CD4-positive, CD25-positive, alpha-beta regulatory T cell (primary cell): ENCODE measurements around the gene MRPL55. TPM values are rescaled to one million over a fixed set of nuclear protein-coding genes. Genes with fewer than 3 reads are reported as not detected.

Experiments
- ATAC-seq, 2 donors: fragments of 150-1000 bp; cut with Tn5 transposase; one replicate each; pipeline ENCODE4 v1.10.0; 2021; ENCODE audit warnings: low read depth in 2 of 2, moderate number of reproducible peaks in 2 of 2, moderate library complexity in 1 of 2
- DNase-seq, 3 donors: peaks; one replicate each; pipeline versions ENCODE4 v3.0.0 to v3.0.0-alpha.2; 2012 to 2022; ENCODE audit warnings: mixed read lengths in 1 of 3
- H3K27ac ChIP-seq: one replicate; pipeline ENCODE4 v1.7.0; 2013; ENCODE audit warnings: mild to moderate bottlenecking, low read length; ENCODE audit not compliant: insufficient read depth, poor library complexity, severe bottlenecking
- H3K27me3 ChIP-seq: one replicate; pipeline ENCODE4 v1.7.0; 2013; ENCODE audit warnings: low read length; ENCODE audit not compliant: control insufficient read depth, insufficient read depth
- H3K36me3 ChIP-seq: one replicate; pipeline ENCODE4 v1.7.0; 2013; ENCODE audit warnings: mild to moderate bottlenecking, low read length, moderate library complexity; ENCODE audit not compliant: control insufficient read depth, insufficient read depth
- H3K4me1 ChIP-seq: 2 replicates; pipeline ENCODE4 v1.7.0; 2013; ENCODE audit warnings: mild to moderate bottlenecking, low read length; ENCODE audit not compliant: insufficient read depth, control insufficient read depth, poor library complexity, severe bottlenecking
- H3K4me3 ChIP-seq: one replicate; pipeline ENCODE4 v1.7.0; 2013; ENCODE audit warnings: low read depth, mild to moderate bottlenecking, low read length, moderate library complexity
- H3K9me3 ChIP-seq, 2 experiments: 1 replicate in 1 of 2; 2 replicates in 1 of 2; pipeline ENCODE4 v1.7.0; 2013; ENCODE audit warnings: low read length in 2 of 2, mild to moderate bottlenecking in 1 of 2, moderate library complexity in 1 of 2; ENCODE audit not compliant: control insufficient read depth in 2 of 2
- H3K27ac Mint-ChIP-seq, 3 donors: one replicate each; pipeline ENCODE4 v1.8.0; 2020 to 2022; ENCODE audit warnings: mild to moderate bottlenecking in 3 of 3, mixed read lengths in 3 of 3, moderate library complexity in 2 of 3
- H3K27me3 Mint-ChIP-seq: one replicate; pipeline ENCODE4 v1.8.0; 2022; ENCODE audit warnings: mild to moderate bottlenecking, mixed read lengths
- H3K36me3 Mint-ChIP-seq: one replicate; pipeline ENCODE4 v1.8.0; 2020; ENCODE audit warnings: mixed read lengths
- H3K4me1 Mint-ChIP-seq, 4 donors: one replicate each; pipeline ENCODE4 v1.8.0; 2020 to 2022; ENCODE audit warnings: mixed read lengths in 4 of 4, mild to moderate bottlenecking in 1 of 4
- H3K4me3 Mint-ChIP-seq, 4 donors: one replicate each; pipeline ENCODE4 v1.8.0; 2020 to 2022; ENCODE audit warnings: mild to moderate bottlenecking in 4 of 4, mixed read lengths in 4 of 4, moderate library complexity in 3 of 4
- H3K9me3 Mint-ChIP-seq, 7 donors: one replicate each; pipeline ENCODE4 v1.8.0; 2020 to 2022; ENCODE audit warnings: mixed read lengths in 7 of 7, mild to moderate bottlenecking in 3 of 7, moderate library complexity in 2 of 7
- polyA plus RNA-seq, 4 donors: library from polyadenylated mRNA; unstranded; fragments of 300-500 nt; fragmentation: Illumina TruSeq; gene quantifications; one replicate each; pipeline ENCODE4 v1.2.3, GENCODE V29; 2021
- total RNA-seq: library from RNA; stranded (reverse); gene quantifications from one replicate; pipeline ENCODE4 v1.2.3, GENCODE V29; 2022

Gene MRPL55
- total and polyA plus RNA-seq, 5 donors from 2014 or later: 62.5 to 163 (median 134) TPM

GRCh38 chr1:228071839-228072657 is 37.1 kb downstream of the MRPL55 start:
- Mint-ChIP-seq H3K27me3 (no peaks in the 10 kb centered on the region), H3K36me3 (no peaks in the 10 kb centered on the region), H3K27ac (no peak overlapping the region), H3K9me3 (no peaks in the 10 kb centered on the region), H3K4me1 (peaks cover 0 to 13% (median 4%) of the 10 kb centered on the region in 4 donors), H3K4me3 (no peak overlapping the region)
- H3K4me3 ChIP-seq: no peak overlapping the region
- ATAC-seq (peak in 1 of 2 donors; percentile 13), DNase-seq (no peak)
- no peaks in the 10 kb centered on the region for H3K9me3 ChIP-seq
- H3K4me1 ChIP-seq: no peaks in the 10 kb centered on the region
- H3K36me3 ChIP-seq: no peaks in the 10 kb centered on the region
- H3K27ac ChIP-seq: no peak overlapping the region
- no peaks in the 10 kb centered on the region for H3K27me3 ChIP-seq

- H3K27ac Mint-ChIP-seq: no peak overlapping the region
These were observed 38.2 kb downstream of the MRPL55 start for GRCh38 chr1:228070851-228071250.

DNA sequence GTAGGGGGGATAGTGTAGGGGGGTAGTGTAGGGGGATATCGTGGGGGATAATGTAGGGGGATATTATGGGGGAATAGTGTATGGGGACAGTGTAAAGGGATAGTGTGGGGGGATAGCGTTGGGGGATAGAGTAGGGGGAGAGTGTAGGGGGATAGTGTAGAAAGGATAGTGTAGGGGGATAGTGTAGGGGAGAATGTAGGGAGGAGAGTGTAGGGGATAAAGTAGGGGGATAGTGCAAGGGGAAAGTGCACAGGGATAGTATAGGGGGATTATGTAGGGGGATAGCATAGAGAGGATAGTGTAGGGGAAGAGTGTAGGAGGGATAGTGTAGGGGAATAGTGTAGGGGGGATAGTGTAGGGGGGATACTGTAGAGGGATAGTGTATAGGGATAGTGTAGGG is 38.9 kb downstream of the MRPL55 start:
- DNase-seq: no peak
- H3K27ac ChIP-seq: no peak overlapping the region
- no peak overlapping the region for H3K4me3 ChIP-seq
- no peak overlapping the region for H3K27ac Mint-ChIP-seq
- H3K36me3 Mint-ChIP-seq: no peaks in the 10 kb centered on the region
- no peaks in the 10 kb centered on the region for H3K4me1 ChIP-seq
- H3K9me3 ChIP-seq: no peaks in the 10 kb centered on the region
- no peaks in the 10 kb centered on the region for H3K27me3 ChIP-seq
- H3K36me3 ChIP-seq: no peaks in the 10 kb centered on the region
- peaks cover 10% of the 10 kb centered on the region for H3K27me3 Mint-ChIP-seq
- peaks cover 0 to 8% (median under 1%) of the 10 kb centered on the region in 4 donors for H3K4me1 Mint-ChIP-seq
- no peak for ATAC-seq
- H3K4me3 Mint-ChIP-seq: no peak overlapping the region
- H3K9me3 Mint-ChIP-seq: no peaks in the 10 kb centered on the region

More at GRCh38 chr1:228070851-228071250, 38.2 kb downstream of the MRPL55 start:
- H3K4me3 ChIP-seq: no peak overlapping the region
- no peaks in the 10 kb centered on the region for H3K4me1 ChIP-seq
- Mint-ChIP-seq H3K9me3 (no peaks in the 10 kb centered on the region), H3K4me3 (no peak overlapping the region), H3K27me3 (peaks cover 10% of the 10 kb centered on the region), H3K4me1 (peaks cover 0 to 9% (median under 1%) of the 10 kb centered on the region in 4 donors), H3K36me3 (no peaks in the 10 kb centered on the region)
- no peaks in the 10 kb centered on the region for H3K27me3 ChIP-seq
- H3K27ac ChIP-seq: no peak overlapping the region
- no peak for DNase-seq
- no peaks in the 10 kb centered on the region for H3K36me3 ChIP-seq
- H3K9me3 ChIP-seq: no peaks in the 10 kb centered on the region
- ATAC-seq: no peak

DNA sequence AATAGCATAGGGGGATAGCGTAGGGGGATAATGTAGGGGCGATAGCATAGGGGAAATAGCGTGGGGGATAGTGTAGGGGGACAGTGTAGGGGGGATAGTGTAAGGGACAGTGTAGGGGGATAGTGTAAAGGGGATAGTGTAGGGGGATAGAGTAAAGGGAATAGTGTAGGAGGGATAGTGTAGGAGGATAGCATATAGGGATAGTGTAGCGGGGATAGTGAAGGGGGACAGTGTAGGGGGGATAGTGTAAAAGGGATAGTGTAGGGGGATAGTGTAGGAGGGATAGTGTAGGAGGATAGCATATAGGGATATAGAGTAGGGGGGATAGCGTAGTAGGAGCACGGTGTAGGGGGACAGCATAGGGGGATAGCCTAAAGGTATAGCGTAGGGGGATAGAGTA is 40.7 kb downstream of the MRPL55 start:
- DNase-seq: no peak
- Histone ChIP-seq H3K27me3 (no peaks in the 10 kb centered on the region), H3K9me3 (no peaks in the 10 kb centered on the region), H3K4me1 (no peaks in the 10 kb centered on the region), H3K27ac (no peak overlapping the region), H3K4me3 (no peak overlapping the region), H3K36me3 (no peaks in the 10 kb centered on the region)
- no peak for ATAC-seq
- H3K9me3 Mint-ChIP-seq: no peaks in the 10 kb centered on the region
- no peaks in the 10 kb centered on the region for H3K36me3 Mint-ChIP-seq
- peaks cover 10% of the 10 kb centered on the region for H3K27me3 Mint-ChIP-seq
- no peak overlapping the region for H3K27ac Mint-ChIP-seq
- H3K4me3 Mint-ChIP-seq: no peak overlapping the region
- peaks cover 0 to 3% (median under 1%) of the 10 kb centered on the region in 4 donors for H3K4me1 Mint-ChIP-seq

- Mint-ChIP-seq H3K27ac (no peak overlapping the region), H3K36me3 (no peaks in the 10 kb centered on the region), H3K4me1 (peaks cover 0 to 1% (median under 1%) of the 10 kb centered on the region in 4 donors), H3K4me3 (no peak overlapping the region), H3K27me3 (peaks cover 10% of the 10 kb centered on the region), H3K9me3 (no peaks in the 10 kb centered on the region)
- Histone ChIP-seq H3K27ac (no peak overlapping the region), H3K36me3 (no peaks in the 10 kb centered on the region), H3K9me3 (no peaks in the 10 kb centered on the region), H3K4me3 (no peak overlapping the region), H3K4me1 (no peaks in the 10 kb centered on the region), H3K27me3 (no peaks in the 10 kb centered on the region)
- DNase-seq (no peak), ATAC-seq (no peak)
These were observed 42.0 kb downstream of the MRPL55 start for GRCh38 chr1:228066891-228067654.

GRCh38 chr1:228066416-228066815 is 42.7 kb downstream of the MRPL55 start:
- no peaks in the 10 kb centered on the region for H3K9me3 ChIP-seq
- no peak overlapping the region for H3K4me3 ChIP-seq
- Mint-ChIP-seq H3K27ac (no peak overlapping the region), H3K4me3 (no peak overlapping the region), H3K27me3 (peaks cover 15% of the 10 kb centered on the region), H3K9me3 (no peaks in the 10 kb centered on the region), H3K4me1 (no peaks in the 10 kb centered on the region), H3K36me3 (no peaks in the 10 kb centered on the region)
- H3K27ac ChIP-seq: no peak overlapping the region
- no peaks in the 10 kb centered on the region for H3K4me1 ChIP-seq
- DNase-seq: no peak
- no peaks in the 10 kb centered on the region for H3K36me3 ChIP-seq
- no peaks in the 10 kb centered on the region for H3K27me3 ChIP-seq
- no peak for ATAC-seq

GRCh38 chr1:228065543-228066347 is 43.4 kb downstream of the MRPL55 start:
- ATAC-seq (no peak), DNase-seq (no peak)
- Mint-ChIP-seq H3K4me1 (peaks cover 0 to 6% (median 3%) of the 10 kb centered on the region in 4 donors), H3K4me3 (no peak overlapping the region), H3K27me3 (peaks cover 22% of the 10 kb centered on the region), H3K36me3 (no peaks in the 10 kb centered on the region), H3K9me3 (no peaks in the 10 kb centered on the region), H3K27ac (peak overlapping the region in 1 of 3 donors; percentile 26)
- Histone ChIP-seq H3K27ac (no peak overlapping the region), H3K36me3 (no peaks in the 10 kb centered on the region), H3K27me3 (no peaks in the 10 kb centered on the region), H3K9me3 (no peaks in the 10 kb centered on the region), H3K4me1 (peaks cover 4% of the 10 kb centered on the region), H3K4me3 (no peak overlapping the region)
